Dendritic cell treated with granulocyte-macrophage colony-stimulating factor and Interleukin-4, amounts not matched to agents 40 ng/mL and 50 ng/mL, for 4 days (primary cell): ENCODE results near the gene ARL6IP1.
A peak's percentile ranks its signal among the peaks of the same experiment; 100 is the strongest.
"Not testable (repeated sequence)": the region's sequence is repeated elsewhere in the genome, so short reads cannot be mapped to it uniquely, and the experiment has no call there.

Source experiments
- H3K27ac Mint-ChIP-seq: one replicate; pipeline ENCODE4 v1.8.0; 2022; ENCODE audit warnings: mild to moderate bottlenecking, mixed read lengths
- H3K27me3 Mint-ChIP-seq: one replicate; pipeline ENCODE4 v1.8.0; 2022; ENCODE audit warnings: mild to moderate bottlenecking, mixed read lengths
- H3K36me3 Mint-ChIP-seq: one replicate; pipeline ENCODE4 v1.8.0; 2022; ENCODE audit warnings: low read depth, mixed read lengths
- H3K4me1 Mint-ChIP-seq: one replicate; pipeline ENCODE4 v1.8.0; 2022; ENCODE audit warnings: low read depth, mixed read lengths
- H3K4me3 Mint-ChIP-seq: one replicate; pipeline ENCODE4 v1.8.0; 2022; ENCODE audit warnings: mild to moderate bottlenecking, moderate library complexity, mixed read lengths
- H3K9me3 Mint-ChIP-seq: one replicate; pipeline ENCODE4 v1.8.0; 2022; ENCODE audit warnings: mixed read lengths
- intact Hi-C: fragments of 100-400 bp; cut with micrococcal nuclease; formaldehyde crosslinking; loops from one replicate; pipeline ENCODE4 v1.15.0; 2022

Gene ARL6IP1

GRCh38 chr16:18788828-18789514, 12.4 kb downstream of the ARL6IP1 start:
- Mint-ChIP-seq H3K4me3 (peak overlapping the region; percentile 98), H3K27ac (peak overlapping the region; percentile 90), H3K27me3 (no peaks in the 10 kb centered on the region), H3K9me3 (no peaks in the 10 kb centered on the region), H3K4me1 (peaks cover 43% of the 10 kb centered on the region), H3K36me3 (peaks cover 89% of the 10 kb centered on the region)
- intact Hi-C loops = no loop called here

- Mint-ChIP-seq H3K9me3 (no peaks in the 10 kb centered on the region), H3K4me3 (no peak overlapping the region), H3K4me1 (peaks cover 43% of the 10 kb centered on the region), H3K36me3 (peaks cover 79% of the 10 kb centered on the region), H3K27ac (no peak overlapping the region), H3K27me3 (no peaks in the 10 kb centered on the region)
- intact Hi-C loops = no loop called here
Observed at GRCh38 chr16:18784917-18785623, 16.3 kb downstream of the ARL6IP1 start.

- H3K4me1 Mint-ChIP-seq = peaks cover 36% of the 10 kb centered on the region
- H3K27ac Mint-ChIP-seq = no peak overlapping the region
- peaks cover 65% of the 10 kb centered on the region for H3K36me3 Mint-ChIP-seq
- H3K27me3 Mint-ChIP-seq = no peaks in the 10 kb centered on the region
- no peak overlapping the region for H3K4me3 Mint-ChIP-seq
- no peaks in the 10 kb centered on the region for H3K9me3 Mint-ChIP-seq
- intact Hi-C loops = no loop called here
Observed at GRCh38 chr16:18783430-18784341, 17.7 kb downstream of the ARL6IP1 start.

- Mint-ChIP-seq H3K4me1 (peaks cover 27% of the 10 kb centered on the region), H3K4me3 (no peak overlapping the region), H3K36me3 (peaks cover 57% of the 10 kb centered on the region), H3K9me3 (no peaks in the 10 kb centered on the region), H3K27ac (no peak overlapping the region), H3K27me3 (no peaks in the 10 kb centered on the region)
- intact Hi-C loops = no loop called here
Observed at GRCh38 chr16:18782697-18783429, 18.5 kb downstream of the ARL6IP1 start.

GRCh38 chr16:18781232-18781631, 20.1 kb downstream of the ARL6IP1 start:
- H3K27me3 Mint-ChIP-seq, H3K9me3 Mint-ChIP-seq, intact Hi-C loops, H3K27ac Mint-ChIP-seq, H3K4me3 Mint-ChIP-seq: not testable (repeated sequence)
- peaks cover 21% of the 10 kb centered on the region for H3K4me1 Mint-ChIP-seq
- peaks cover 40% of the 10 kb centered on the region for H3K36me3 Mint-ChIP-seq

GRCh38 chr16:18780460-18781026, 20.8 kb downstream of the ARL6IP1 start:
- H3K4me3 Mint-ChIP-seq, H3K27ac Mint-ChIP-seq, H3K9me3 Mint-ChIP-seq, H3K27me3 Mint-ChIP-seq, intact Hi-C loops: not testable (repeated sequence)
- Mint-ChIP-seq H3K36me3 (peaks cover 34% of the 10 kb centered on the region), H3K4me1 (peaks cover 18% of the 10 kb centered on the region)

- intact Hi-C loops, H3K27me3 Mint-ChIP-seq, H3K27ac Mint-ChIP-seq, H3K9me3 Mint-ChIP-seq, H3K4me3 Mint-ChIP-seq, H3K36me3 Mint-ChIP-seq: not testable (repeated sequence)
- H3K4me1 Mint-ChIP-seq = peaks cover 14% of the 10 kb centered on the region
Observed at GRCh38 chr16:18777664-18778063, 23.7 kb downstream of the ARL6IP1 start.

- H3K27me3 Mint-ChIP-seq, intact Hi-C loops, H3K27ac Mint-ChIP-seq, H3K9me3 Mint-ChIP-seq, H3K36me3 Mint-ChIP-seq, H3K4me3 Mint-ChIP-seq: not testable (repeated sequence)
- H3K4me1 Mint-ChIP-seq = peaks cover 14% of the 10 kb centered on the region
Observed at GRCh38 chr16:18776334-18776733, 25.0 kb downstream of the ARL6IP1 start.

- H3K4me1 Mint-ChIP-seq = peaks cover 14% of the 10 kb centered on the region
- intact Hi-C loops, H3K9me3 Mint-ChIP-seq, H3K4me3 Mint-ChIP-seq, H3K36me3 Mint-ChIP-seq, H3K27me3 Mint-ChIP-seq, H3K27ac Mint-ChIP-seq: not testable (repeated sequence)
Observed at GRCh38 chr16:18774651-18775050, 26.7 kb downstream of the ARL6IP1 start.

- H3K9me3 Mint-ChIP-seq, H3K27me3 Mint-ChIP-seq, H3K36me3 Mint-ChIP-seq, H3K4me3 Mint-ChIP-seq, H3K27ac Mint-ChIP-seq, intact Hi-C loops: not testable (repeated sequence)
- H3K4me1 Mint-ChIP-seq = peaks cover 14% of the 10 kb centered on the region
Observed at GRCh38 chr16:18772171-18772570, 29.2 kb downstream of the ARL6IP1 start.

- H3K27ac Mint-ChIP-seq, intact Hi-C loops: not testable (repeated sequence)
Observed at GRCh38 chr16:18770336-18770962, 30.9 kb downstream of the ARL6IP1 start.

GRCh38 chr16:18767217-18767616, 34.1 kb downstream of the ARL6IP1 start:
- H3K9me3 Mint-ChIP-seq, H3K27ac Mint-ChIP-seq, H3K4me1 Mint-ChIP-seq, H3K4me3 Mint-ChIP-seq, H3K36me3 Mint-ChIP-seq, H3K27me3 Mint-ChIP-seq, intact Hi-C loops: not testable (repeated sequence)

More at GRCh38 chr16:18770336-18770962, 30.9 kb downstream of the ARL6IP1 start:
- H3K4me1 Mint-ChIP-seq, H3K27me3 Mint-ChIP-seq, H3K4me3 Mint-ChIP-seq, H3K36me3 Mint-ChIP-seq, H3K9me3 Mint-ChIP-seq: not testable (repeated sequence)

- H3K36me3 Mint-ChIP-seq, H3K27me3 Mint-ChIP-seq, H3K27ac Mint-ChIP-seq, H3K4me3 Mint-ChIP-seq, H3K9me3 Mint-ChIP-seq, H3K4me1 Mint-ChIP-seq, intact Hi-C loops: not testable (repeated sequence)
Observed at GRCh38 chr16:18762713-18763112, 38.6 kb downstream of the ARL6IP1 start.
